Esophagus squamous epithelium (tissue), 5 donors: ENCODE results near the gene LRRC10B. TPM values are rescaled to one million over a fixed set of nuclear protein-coding genes. Genes with fewer than 3 reads are reported as not detected.
A peak's percentile ranks its signal among the peaks of the same experiment; 100 is the strongest.

ENCODE experiments used
- DNase-seq: peaks from one replicate; lab custom pipeline; 2025; lab: John Stamatoyannopoulos, UW
- H3K27ac ChIP-seq, 4 donors: fragments of 200-600 bp; sonication (generic); one replicate each; pipeline ENCODE4 v1.5.1; 2016 to 2019; ENCODE audit warnings: mild to moderate bottlenecking in 1 of 4
- H3K27me3 ChIP-seq, 4 donors: fragments of 200-600 bp; sonication (generic); 1 replicate in 3 of 4; 2 replicates in 1 of 4; pipeline versions ENCODE4 v1.5.1 to v1.6.0; 2017 to 2021; ENCODE audit warnings: antibody characterized with exemption in 1 of 4
- H3K36me3 ChIP-seq, 3 donors: fragments of 200-600 bp; sonication (generic); one replicate each; pipeline ENCODE4 v1.5.1; 2016 to 2019
- H3K4me1 ChIP-seq, 3 donors: fragments of 200-600 bp; sonication (generic); one replicate each; pipeline ENCODE4 v1.5.1; 2017 to 2019
- H3K4me3 ChIP-seq, 4 donors: fragments of 200-600 bp; sonication (generic); 1 replicate in 3 of 4; 2 replicates in 1 of 4; pipeline ENCODE4 v1.5.1; 2016 to 2019; ENCODE audit warnings: mild to moderate bottlenecking in 2 of 4, moderate library complexity in 1 of 4
- H3K9me3 ChIP-seq, 3 donors: fragments of 200-600 bp; sonication (generic); one replicate each; pipeline ENCODE4 v1.5.1; 2016 to 2019
- CTCF ChIP-seq, 6 experiments: fragments of 450-650 bp in 4 of 6; fragments of 200-600 bp in 2 of 6; sonication (generic) in 2 of 6; IDR thresholded peaks; one replicate each; pipeline ENCODE4 v1.5.1; 2016 to 2019; ENCODE audit warnings: antibody characterized with exemption in 6 of 6, mild to moderate bottlenecking in 4 of 6, moderate library complexity in 4 of 6
- POLR2A ChIP-seq, 4 donors: fragments of 450-650 bp; IDR thresholded peaks; one replicate each; pipeline ENCODE4 v1.6.1; 2017; ENCODE audit warnings: antibody characterized with exemption in 4 of 4, mild to moderate bottlenecking in 4 of 4, moderate library complexity in 3 of 4
- WGBS, 2 donors: methylation state at CpG; one replicate each; pipeline ENCODE4 v1.1.5; 2018; 5-methylcytosine and 5-hydroxymethylcytosine counted together
- intact Hi-C: fragments of 100-400 bp; cut with DNase I; formaldehyde crosslinking; loops from one replicate; pipeline ENCODE4 v1.15.0; 2022
- total RNA-seq, 4 donors: library from RNA; depleted of rRNA; stranded (reverse); fragments of >200 nt; gene quantifications; one replicate each; pipeline ENCODE4 v1.1.0, GENCODE V29; 2016
- donor health status: DM: yes; HTN: yes; CAD: no.

LRRC10B gene
- total RNA-seq, 4 donors from 2014 or later = 0.76 to 1.3 TPM; not detected in 2

- 65 to 83% methylated on average over 7 to 12 of the region's 14 CpGs for WGBS, 2 donors
- H3K4me3 ChIP-seq = no peak overlapping the region
- intact Hi-C loops = no loop called here
- H3K36me3 ChIP-seq = no peaks in the 10 kb centered on the region
- H3K27me3 ChIP-seq = peaks cover 0 to 74% (median 18%) of the 10 kb centered on the region in 4 donors
- TF ChIP-seq CTCF (IDR thresholded peaks at IDR 0.05) = no peak
- no peak for TF ChIP-seq POLR2A (IDR thresholded peaks at IDR 0.05)
- no peak for DNase-seq
- peaks cover 14 to 31% (median 19%) of the 10 kb centered on the region in 3 donors for H3K4me1 ChIP-seq
- H3K27ac ChIP-seq = no peak overlapping the region
- no peaks in the 10 kb centered on the region for H3K9me3 ChIP-seq
Measured at GRCh38 chr11:61507012-61507768, 1.4 kb upstream of the LRRC10B start.

- peaks cover 14 to 39% (median 19%) of the 10 kb centered on the region in 3 donors for H3K4me1 ChIP-seq
- H3K9me3 ChIP-seq = no peaks in the 10 kb centered on the region
- H3K36me3 ChIP-seq = no peaks in the 10 kb centered on the region
- DNase-seq = no peak
- peak overlapping the region in 2 of 4 donors; percentile 36 to 39 for H3K27ac ChIP-seq
- TF ChIP-seq POLR2A (IDR thresholded peaks at IDR 0.05) (no peak), CTCF (IDR thresholded peaks at IDR 0.05) (peak; percentile 36 to 74 (median 48))
- H3K27me3 ChIP-seq = peaks cover 0 to 96% (median 18%) of the 10 kb centered on the region in 4 donors
- 1 to 2% methylated on average over 14 to 18 of the region's 117 CpGs for WGBS, 2 donors
- intact Hi-C loops = no loop called here
- H3K4me3 ChIP-seq = peak overlapping the region in 3 of 4 donors; percentile 6 to 60 (median 37)
Measured at GRCh38 chr11:61509043-61510029, 787 bp downstream of the LRRC10B start.

GRCh38 chr11:61510166-61510919, 1.8 kb downstream of the LRRC10B start:
- Histone ChIP-seq H3K9me3 (no peaks in the 10 kb centered on the region), H3K27ac (peak overlapping the region in 3 of 4 donors; percentile 13 to 39 (median 36)), H3K4me1 (peaks cover 14 to 39% (median 19%) of the 10 kb centered on the region in 3 donors), H3K4me3 (no peak overlapping the region), H3K36me3 (no peaks in the 10 kb centered on the region), H3K27me3 (peaks cover 0 to 96% (median 18%) of the 10 kb centered on the region in 4 donors)
- intact Hi-C loops = no loop called here
- TF ChIP-seq POLR2A (IDR thresholded peaks at IDR 0.05) = no peak
- no peak for TF ChIP-seq CTCF (IDR thresholded peaks at IDR 0.05)
- 91 to 94% methylated on average over 2 to 11 of the region's 16 CpGs for WGBS, 2 donors
- no peak for DNase-seq

GRCh38 chr11:61510974-61511373, 2.4 kb downstream of the LRRC10B start:
- no peaks in the 10 kb centered on the region for H3K36me3 ChIP-seq
- H3K9me3 ChIP-seq = no peaks in the 10 kb centered on the region
- TF ChIP-seq POLR2A (IDR thresholded peaks at IDR 0.05) = no peak
- no peak for TF ChIP-seq CTCF (IDR thresholded peaks at IDR 0.05)
- H3K27ac ChIP-seq = peak overlapping the region in 1 of 4 donors; percentile 39
- intact Hi-C loops = no loop called here
- H3K4me3 ChIP-seq = no peak overlapping the region
- 73 to 80% methylated on average over 12 to 14 of the region's 14 CpGs for WGBS, 2 donors
- H3K4me1 ChIP-seq = peaks cover 14 to 34% (median 19%) of the 10 kb centered on the region in 3 donors
- H3K27me3 ChIP-seq = peaks cover 0 to 91% (median 15%) of the 10 kb centered on the region in 4 donors
- DNase-seq = no peak
